Adipose tissue (tissue), 3 donors: ENCODE results near the gene WSB2. TPM values are rescaled to one million over a fixed set of nuclear protein-coding genes. Genes with fewer than 3 reads are reported as not detected.

Experiments
- H3K27ac ChIP-seq: one replicate; pipeline ENCODE4 v1.5.1; 2013; ENCODE audit warnings: low read depth, low read length
- WGBS, 3 donors: extraction: QIAGEN DNeasy Blood & Tissue Kit; methylation state at CpG; one replicate each; pipeline ENCODE4 v1.1.7; 2013; 5-methylcytosine and 5-hydroxymethylcytosine counted together
- polyA plus RNA-seq, 3 donors: library from polyadenylated mRNA; stranded (reverse); fragments of 200-250 nt; gene quantifications; one replicate each; pipeline ENCODE4 v1.2.3, GENCODE V29; 2013
- donor health status: healthy with polysubstance abuse.
- donor health status: Bipolar disorder and iron deficiency.
- donor health status: healthy.

WSB2 gene
- polyA plus RNA-seq, 3 donors: 21.1 to 55.7 (median 40.3) TPM

DNA sequence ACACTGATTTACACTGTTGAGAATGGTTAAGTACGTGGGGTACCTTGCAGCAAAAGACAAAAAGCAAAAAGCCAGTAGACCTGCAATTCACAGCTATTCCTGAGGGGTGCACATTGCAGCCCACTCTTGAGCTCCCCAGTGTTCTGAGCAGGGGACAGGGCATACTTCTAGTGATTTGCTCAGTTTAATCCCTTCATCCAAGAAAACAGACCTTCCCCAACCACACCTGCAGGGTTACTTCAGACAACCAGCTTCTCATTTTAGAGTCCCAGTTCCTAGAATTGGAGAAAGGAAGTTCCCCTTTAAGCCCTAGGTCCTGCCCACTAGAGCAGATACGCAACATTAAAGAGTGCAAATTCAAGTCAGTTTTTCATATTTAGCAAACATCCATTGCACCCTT lies 3.6 kb upstream of the WSB2 start:
- no peak overlapping the region for H3K27ac ChIP-seq
- WGBS, 3 donors: 25 to 67% (median 35%) methylated on average over 2 of the region's 2 CpGs

DNA sequence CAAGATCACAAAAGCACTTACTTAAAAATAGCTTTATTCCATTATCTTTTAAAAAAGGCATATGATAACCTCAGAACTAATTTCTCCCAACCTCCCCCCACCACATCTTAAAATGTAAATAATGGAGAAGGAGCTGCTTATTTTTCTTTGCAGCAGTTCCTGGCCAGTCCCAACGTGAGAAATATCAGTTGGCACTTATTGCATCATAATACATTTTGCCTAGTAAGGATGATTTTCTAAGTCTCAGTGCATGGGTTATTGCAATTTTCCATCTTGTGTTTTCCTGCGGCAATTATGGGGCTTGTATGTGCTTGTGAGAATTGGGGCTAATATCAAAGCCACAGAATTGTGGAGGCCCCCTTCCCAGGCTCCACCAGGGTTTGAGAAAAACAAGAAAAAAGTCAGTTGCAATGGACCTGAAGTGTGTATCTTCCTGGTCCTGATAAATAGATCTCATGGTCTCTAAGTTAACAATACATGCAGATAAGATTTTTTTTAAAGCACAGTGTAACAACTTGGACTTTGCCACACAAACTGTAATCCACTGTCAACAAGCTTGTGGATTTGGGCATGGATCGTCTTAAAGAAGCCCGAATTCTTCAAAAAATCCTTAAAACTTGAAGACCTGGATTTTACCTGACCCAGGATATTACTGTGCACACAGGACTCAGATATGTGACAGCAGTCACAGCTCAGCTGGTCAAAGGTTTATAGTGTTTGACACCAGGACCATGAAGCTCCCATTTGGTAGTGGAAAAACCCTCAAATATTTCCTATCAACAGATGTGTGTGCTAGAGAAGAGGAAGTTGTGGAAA lies 2.8 kb upstream of the WSB2 start:
- H3K27ac ChIP-seq: no peak overlapping the region
- 47 to 64% (median 61%) methylated on average over 4 of the region's 4 CpGs for WGBS, 3 donors

DNA sequence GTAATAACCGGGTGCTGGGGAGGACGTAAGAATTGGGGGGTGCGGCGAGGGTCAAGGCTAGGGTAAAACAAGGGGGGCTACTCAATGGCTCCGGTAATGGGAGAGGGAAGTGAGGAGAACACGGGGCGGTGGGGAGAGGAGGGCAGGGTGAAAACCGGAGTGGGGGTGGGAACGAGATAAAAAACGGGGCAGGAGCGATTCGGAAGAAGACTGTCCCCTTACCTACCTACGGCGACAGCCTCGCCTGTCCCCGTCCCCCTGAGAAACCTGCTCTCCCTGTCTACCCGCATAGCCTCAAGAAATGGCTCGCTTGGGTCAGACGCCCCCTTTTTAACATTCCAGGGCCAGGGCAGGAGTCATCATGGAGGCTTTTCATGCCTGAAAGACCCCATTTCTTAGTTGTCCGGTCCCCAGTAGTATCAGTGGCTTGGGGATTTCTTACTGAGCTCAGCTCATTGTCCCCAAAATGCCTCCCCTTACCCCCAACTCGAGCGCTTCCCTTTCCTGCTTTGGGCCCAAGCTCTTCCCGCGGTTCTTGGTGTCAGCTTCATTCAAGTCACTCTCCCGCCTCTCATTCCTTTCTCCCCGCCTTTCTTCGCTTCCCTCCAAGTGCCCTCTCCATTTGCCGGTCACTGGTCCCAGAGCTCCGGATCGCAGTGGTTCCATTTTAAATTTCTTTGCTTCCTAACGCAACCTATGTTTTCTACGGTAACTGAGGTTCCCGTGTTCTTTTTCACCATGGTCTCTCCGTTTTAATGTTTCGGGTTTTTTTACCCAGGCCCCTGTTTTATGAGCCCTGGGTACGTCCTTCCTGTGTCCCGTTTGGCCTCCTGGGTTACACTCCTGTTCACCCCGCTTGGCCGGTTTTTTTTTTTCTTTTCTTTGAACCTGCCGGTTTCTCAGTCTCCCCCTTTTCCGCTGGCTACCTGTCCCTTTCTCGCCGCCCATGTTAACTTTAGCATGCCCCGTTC lies 1.2 kb upstream of the WSB2 start:
- 1 to 2% (median 2%) methylated on average over 44 of the region's 44 CpGs for WGBS, 3 donors
- peak overlapping the region; percentile 84 for H3K27ac ChIP-seq

DNA sequence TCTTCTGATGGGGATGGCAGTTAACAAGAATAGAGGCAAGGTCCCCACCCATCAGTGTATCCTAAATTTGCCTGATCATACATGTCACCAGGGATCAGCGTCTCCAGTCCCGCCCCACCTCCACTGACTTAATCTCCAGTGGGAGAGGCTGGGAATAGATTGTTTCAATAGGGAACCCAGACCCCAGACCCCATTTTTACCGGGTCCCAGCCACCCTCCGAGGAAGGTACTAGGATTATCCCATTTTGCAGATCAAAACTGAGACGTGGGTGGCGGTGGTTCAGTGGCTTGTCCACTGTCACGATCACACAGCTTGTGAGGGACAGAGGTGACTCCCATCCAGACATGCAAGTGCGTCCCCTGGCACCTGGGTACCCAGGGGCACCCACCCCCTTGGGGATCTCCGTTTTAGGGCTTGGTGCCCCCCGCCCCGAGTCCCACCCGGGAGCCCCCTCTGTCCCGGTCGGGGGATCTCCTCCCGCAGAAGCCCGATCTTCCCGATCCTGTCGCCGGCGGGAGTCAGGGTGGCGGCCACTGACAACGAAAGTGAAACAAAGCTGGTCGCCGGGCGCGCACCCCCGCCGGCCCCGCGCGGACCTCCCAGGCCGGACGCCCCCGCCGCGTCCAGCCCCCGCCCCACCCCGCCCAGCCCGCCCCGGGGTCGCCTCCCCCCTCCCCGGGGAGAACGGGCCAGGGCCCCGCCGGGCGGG lies 523 bp downstream of the WSB2 start:
- H3K27ac ChIP-seq: peak overlapping the region; percentile 84

DNA sequence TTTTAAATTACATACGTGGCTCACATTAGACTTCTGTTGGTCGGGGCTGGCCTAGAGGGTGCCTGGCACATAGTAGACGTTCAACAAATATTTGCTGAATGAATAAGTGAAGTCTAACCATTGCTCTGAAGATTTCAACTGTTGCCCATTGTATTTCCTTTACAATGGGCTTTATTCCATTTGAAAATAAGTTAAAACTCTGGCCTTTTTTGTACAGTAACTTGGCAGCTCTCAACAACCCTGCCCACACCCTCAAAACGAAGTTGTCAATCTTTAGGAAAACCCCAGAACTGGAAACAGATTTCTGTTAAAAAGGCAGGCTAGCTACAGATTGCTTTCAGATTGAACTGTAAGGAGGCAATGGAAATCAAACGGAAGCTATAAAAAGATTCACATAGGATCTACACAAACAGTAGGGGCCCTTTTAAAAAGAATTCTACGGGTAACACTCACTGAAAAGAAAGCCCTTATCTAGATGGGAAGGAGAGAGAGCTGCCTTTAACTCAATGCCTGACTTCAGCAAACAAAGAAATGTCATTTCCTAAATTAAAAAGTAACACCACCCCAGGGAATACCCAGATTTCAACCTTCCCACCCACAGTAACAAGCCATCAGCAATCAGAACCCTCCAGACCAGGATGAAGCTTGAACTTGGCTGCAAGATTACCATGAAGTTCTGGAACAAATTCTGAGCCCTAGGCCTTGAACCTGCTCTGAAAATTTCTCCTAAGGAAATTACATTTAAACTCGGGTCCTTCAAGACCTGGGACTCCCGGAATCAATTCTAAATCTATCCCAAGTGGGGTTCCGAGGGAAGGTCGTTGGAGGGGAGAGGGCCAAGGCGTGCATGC lies 1.4 kb downstream of the WSB2 start:
- H3K27ac ChIP-seq: peak overlapping the region; percentile 28
- WGBS, 3 donors: 19 to 31% (median 24%) methylated on average over 11 of the region's 11 CpGs

More for the DNA sequence above, 523 bp downstream of the WSB2 start:
- 1% methylated on average over 35 to 38 of the region's 46 CpGs for WGBS, 3 donors

DNA sequence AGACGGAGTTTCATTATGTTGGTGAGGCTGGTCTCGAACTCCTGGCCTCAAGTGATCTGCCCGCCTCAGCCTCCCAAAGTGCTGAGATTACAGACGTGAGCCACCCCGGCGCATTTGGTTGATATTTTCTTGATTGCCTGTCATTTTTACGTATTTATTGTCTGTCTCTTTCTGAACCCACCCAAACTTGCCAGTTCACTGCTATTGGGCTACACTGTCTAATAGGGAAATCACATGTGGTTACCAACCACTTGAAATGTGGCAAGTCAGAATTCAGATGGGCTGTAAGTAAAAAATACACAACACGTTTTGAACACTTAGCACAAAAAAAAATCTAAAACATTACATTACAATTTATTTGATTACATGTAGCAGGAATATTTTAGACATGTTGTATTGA lies 2.1 kb downstream of the WSB2 start:
- 89 to 92% (median 91%) methylated on average over 8 of the region's 8 CpGs for WGBS, 3 donors

DNA sequence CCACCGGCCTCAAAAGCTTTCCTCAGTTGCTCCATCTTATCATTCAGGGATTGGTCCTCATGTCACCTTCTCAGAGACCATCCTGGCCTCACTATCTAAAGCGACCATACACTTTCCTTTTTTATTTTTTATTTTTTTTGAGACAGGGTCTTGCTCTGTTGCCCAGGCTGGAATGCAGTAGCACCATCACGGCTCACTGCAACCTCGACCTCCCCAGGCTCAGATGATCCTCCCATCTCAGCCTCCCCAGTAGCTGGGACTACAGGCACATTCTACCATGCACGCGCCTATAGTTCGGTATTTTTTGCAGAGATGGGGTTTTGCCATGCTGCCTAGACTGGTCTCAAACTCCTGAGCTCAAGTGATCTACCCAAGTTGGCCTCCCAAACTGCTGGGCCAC lies 2.8 kb downstream of the WSB2 start:
- H3K27ac ChIP-seq: no peak overlapping the region
- WGBS, 3 donors: 96 to 97% (median 97%) methylated on average over 7 of the region's 7 CpGs

More for the DNA sequence above, 2.1 kb downstream of the WSB2 start:
- no peak overlapping the region for H3K27ac ChIP-seq

DNA sequence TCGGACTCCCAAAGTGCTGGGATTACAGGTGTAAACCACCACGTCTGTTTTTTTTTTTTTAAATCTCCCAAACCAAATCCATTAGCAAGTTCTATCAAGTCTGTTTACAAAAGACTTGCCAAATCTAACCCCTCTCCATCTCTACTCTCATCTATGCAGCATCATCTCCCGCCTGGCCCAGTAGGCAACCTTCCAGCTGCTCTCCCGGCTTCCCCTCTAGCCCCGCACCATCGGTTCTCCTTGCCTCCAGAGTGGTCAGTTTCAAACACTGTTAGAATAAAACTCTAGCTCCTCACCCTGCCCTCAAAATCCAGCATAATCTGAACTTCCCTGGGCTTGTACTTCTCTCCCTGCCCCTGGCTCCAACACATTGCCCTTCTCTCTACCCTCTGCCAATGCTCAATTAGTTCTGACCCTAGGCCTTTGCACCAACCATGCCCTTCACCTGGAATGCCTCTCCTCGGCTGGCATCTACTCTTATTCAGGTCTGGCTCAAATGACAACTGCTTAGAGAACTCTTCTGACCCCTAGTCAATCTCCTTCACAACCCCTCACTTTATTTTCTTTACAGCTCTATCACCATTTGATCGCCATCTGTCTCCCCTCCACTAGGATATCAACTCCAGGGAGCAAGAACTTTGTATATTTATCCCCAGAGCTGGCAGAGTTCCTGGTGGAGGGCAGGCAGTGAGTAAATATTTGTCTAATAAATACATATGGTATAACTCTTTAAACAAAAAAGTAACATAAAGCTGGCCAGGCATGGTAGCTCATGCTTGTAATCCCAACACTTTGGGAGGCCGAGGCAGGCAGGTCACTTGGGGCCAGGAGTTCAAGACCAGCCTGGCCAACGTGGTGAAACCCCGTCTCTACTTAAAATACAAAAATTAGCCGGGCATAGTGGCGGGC lies 4.9 kb downstream of the WSB2 start:
- 55 to 82% (median 70%) methylated on average over 13 of the region's 13 CpGs for WGBS, 3 donors
- H3K27ac ChIP-seq: no peak overlapping the region

DNA sequence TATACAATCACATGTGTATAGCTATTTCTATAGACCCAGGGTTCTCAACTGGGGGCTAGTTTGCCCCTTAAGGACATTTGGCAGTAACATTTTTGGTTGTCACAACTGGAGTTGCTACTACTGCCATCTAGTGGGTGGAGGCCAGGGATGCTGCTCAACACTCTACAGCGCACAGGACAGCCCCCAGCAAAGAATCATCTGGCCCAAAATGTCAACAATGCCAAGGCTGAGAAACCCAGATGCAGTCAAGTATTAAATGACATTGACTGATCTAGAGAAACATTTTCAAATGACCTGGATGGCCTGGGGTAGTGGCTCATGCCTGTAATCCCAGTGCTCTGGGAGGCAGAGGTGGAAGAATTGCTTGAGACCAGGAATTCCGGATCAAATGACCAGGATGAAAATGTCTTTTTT lies 5.8 kb downstream of the WSB2 start:
- WGBS, 3 donors: 62 to 74% (median 73%) methylated on average over 2 of the region's 2 CpGs
- no peak overlapping the region for H3K27ac ChIP-seq

DNA sequence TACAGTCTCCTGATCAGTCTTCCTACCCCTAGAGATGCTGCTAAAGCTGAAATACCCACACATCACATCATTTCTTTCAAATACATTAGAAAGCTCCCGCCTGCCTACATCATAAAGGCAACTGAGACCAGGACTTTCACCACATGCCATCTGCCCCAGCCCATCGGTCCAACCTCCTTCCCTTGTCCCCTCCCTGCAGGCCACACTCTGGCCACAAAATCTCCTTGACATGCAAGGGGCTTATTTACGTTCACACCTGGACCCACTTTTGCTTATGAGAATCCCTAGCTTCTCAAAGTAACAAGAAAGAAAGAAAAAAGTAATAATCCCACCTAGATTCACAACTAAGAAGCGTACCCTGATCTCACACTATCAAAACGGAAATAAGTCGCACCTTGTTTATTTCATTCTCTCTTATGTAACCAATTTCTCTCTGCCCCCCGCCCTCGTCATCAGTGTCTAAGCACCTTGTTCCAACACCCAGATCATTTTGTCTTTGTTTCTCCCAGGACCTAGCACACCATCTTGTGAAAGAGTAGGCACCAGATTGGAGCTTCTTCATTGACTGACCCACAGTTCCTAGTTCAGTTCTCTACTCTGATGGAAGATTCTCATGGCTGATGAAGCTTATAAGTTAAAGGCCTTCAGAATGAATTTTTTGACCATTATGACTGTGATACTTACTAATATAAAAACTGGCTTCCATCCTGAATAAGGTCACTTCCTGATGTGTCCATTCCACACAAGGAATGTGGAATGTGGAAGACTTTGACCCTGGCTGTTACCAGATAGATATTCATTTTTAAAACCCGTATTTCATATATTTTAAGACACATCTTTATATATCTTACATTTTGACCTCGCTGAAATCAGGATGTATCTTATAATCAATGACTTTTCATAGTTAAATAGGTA lies 7.7 kb downstream of the WSB2 start:
- 82 to 94% (median 87%) methylated on average over 10 of the region's 10 CpGs for WGBS, 3 donors
- no peak overlapping the region for H3K27ac ChIP-seq

DNA sequence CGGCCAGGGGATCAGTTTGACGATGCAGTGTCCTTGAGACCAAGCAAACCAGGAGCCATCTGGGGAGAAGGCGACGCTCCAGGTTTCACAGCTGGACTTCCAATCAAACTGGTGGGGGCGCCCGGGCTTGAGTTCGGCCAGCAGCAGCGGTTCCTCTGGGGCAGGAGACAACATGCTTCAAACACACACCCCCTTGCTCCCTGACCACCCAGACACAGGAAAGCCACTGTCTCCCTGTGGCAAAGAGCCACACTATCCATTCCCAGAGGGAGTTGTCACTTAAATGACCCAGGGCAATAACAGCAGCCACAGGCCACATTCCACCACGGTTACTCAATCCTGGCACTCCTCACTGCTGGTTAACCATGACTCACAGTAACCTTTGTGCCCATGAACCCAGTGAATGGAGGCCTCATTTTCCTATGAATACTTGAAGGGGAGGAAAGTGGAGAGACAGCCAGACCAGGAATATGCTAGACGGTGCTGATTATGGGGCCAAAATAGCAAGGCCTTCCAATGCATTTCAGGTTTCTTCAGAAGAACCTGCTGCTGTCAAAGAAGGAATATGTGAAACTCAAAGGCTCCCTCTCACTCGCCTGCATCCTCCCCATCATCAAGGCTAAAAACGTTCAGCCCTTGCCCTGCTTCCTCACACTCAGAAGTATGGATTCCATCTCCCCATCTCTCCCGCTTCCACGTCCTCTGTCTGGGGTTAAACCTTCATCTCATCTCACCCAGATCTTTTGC lies 8.5 kb downstream of the WSB2 start:
- H3K27ac ChIP-seq: no peak overlapping the region
- 35 to 67% (median 41%) methylated on average over 14 of the region's 14 CpGs for WGBS, 3 donors

DNA sequence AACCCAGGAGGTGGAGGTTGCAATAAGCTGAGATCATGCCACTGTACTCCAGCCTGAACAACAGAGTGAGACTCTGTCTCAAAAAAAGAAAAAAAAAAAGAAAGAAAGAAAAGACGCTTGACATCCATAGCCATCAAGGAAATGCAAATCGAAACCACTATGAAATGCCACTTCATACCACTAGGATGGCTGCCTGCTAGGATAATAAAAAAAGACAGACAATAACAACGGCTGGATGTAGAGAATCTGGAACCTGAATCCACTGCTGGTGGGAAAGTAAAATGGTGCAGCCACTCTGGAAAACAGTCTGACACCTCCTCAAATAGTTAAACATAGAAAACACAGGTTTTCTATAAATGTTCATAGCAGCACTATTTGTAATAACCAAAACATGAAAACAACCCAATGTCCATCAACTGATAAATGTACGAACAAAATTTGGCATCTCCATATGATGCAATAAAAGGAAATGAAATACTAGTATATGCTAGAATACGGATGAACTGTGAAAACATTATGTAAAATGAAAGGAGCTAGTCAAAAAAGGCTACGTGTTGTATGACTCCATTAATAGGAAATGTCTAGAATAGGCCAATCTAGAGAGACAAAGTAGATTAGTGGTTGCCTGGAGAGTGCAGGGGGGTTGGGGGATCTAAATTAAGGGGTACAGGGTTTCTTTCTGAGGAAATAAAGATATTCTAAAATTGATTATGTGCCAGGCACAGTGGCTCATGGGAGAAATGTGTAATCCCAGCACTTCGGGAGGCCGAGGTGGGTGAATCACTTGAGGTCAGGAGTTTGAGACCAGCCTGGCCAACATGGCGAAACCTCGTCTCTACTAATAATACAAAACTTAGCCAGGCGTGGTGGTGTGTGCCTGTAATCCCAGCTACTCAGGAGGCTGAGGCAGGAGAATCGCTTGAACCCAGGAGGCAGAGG lies 9.7 kb downstream of the WSB2 start:
- no peak overlapping the region for H3K27ac ChIP-seq
- 82 to 96% (median 84%) methylated on average over 12 of the region's 12 CpGs for WGBS, 3 donors

DNA sequence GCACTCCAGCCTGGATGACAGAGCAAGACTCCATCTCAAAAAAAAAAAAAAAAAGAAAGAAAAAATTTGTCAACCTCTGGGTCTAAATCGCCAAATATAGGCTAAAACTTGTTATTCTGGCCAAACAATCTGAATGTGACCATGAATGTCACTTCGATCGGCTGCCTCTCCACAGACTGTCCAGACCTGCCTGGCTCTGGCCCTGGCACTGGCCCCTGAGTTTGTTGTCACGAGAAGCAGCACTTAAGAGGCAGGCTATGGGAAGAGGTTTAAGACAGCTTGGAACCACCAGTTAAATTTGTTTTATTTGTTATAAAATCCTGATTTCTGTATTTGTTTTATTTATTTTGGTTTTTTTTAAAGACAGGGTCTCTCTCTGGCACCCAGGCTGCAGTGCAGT lies 14.5 kb downstream of the WSB2 start:
- no peak overlapping the region for H3K27ac ChIP-seq
- WGBS, 3 donors: 86 to 99% (median 96%) methylated on average over 4 of the region's 4 CpGs

DNA sequence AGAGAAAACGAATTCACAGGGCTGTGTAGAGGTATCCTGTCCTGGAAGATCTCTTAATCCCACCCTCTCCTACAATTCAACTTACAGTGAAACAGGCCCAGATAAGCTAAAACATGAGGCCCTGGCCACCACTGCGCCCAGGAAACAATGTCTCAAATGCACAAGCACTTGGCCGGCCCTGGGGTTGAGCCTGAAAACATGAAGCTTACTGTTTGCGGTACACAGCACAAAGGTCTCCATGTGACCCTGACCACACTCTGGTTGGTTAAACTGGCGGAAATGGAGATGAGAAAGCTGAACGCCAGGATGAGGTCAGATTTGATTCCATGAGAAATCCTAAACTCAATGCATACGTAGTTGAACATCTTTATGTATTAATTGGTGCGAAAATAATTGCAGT lies 16.4 kb downstream of the WSB2 start:
- 95 to 96% (median 96%) methylated on average over 8 of the region's 8 CpGs for whole genome bisulfite sequencing, 3 donors
- H3K27ac ChIP-seq: no peak overlapping the region
